ENCODE data around the gene GABBR2.

- TF ChIP-seq ZNF316 (IDR thresholded peaks at IDR 0.05) (no peak), THRA (IDR thresholded peaks at IDR 0.05) (no peak)
Observed at GRCh38 chr9:98450496-98450895, 258.2 kb downstream of the GABBR2 start.

All from K562 (cell line).